Measurements from ENCODE around the gene RING1. TPM values are rescaled to one million over a fixed set of nuclear protein-coding genes. Genes with fewer than 3 reads are reported as not detected.

Gene RING1
- total and polyA plus RNA-seq, 2 experiments from 2014 or later, result 6.4 to 16.0 TPM

DNA sequence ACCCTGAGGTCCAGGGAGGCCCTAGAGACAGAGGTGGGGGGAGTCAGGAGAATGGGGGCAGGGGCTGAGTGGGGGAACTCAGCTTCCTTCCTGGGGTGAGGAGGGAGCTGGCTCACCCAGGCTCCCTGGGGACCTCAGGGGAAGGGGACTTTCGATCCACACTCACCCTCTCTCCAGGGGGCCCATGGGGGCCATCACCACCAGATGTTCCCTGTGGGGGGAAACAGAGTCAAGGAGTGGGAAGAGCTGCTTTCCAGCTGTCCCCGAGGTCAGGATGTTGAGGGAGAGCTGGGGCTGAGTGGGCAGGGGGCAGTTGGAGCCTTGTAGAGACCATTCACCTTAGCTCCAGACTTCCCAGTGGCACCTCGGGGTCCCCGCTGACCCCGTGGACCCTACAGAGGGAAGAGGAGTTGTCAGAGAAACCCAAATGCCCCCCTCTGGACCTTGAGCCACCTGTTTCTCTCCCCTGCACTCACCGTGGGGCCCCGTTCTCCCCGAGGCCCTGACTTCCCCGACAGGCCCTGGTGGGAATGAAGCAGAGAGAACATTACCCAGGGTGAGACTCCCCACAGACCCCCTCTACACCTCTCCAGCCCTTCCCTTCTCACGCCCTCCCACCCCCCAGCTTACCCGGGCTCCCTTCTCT, 34.6 kb upstream of the RING1 start:
- Histone ChIP-seq H3K4me2 (no peak overlapping the region), H3K4me1 (ENCODE audit: insufficient read depth) (no peaks in the 10 kb centered on the region; the same call in 1 of the 2 replicates), H3K27ac (ENCODE audit: low read depth) (no peak overlapping the region), H3K27me3 (ENCODE audit: insufficient read depth) (no peaks in the 10 kb centered on the region), H3K36me3 (ENCODE audit: insufficient read depth) (no peaks in the 10 kb centered on the region), H3K79me2 (replicated peaks; ENCODE audit: insufficient read depth) (no peaks in the 10 kb centered on the region), H2AFZ (no peak overlapping the region), H3F3A (replicated peaks; ENCODE audit: low read depth) (no peaks in the 10 kb centered on the region), H3K4me3 (no peak overlapping the region), H4K20me1 (replicated peaks; ENCODE audit: insufficient read depth) (no peaks in the 10 kb centered on the region), H3K9me2 (ENCODE audit: insufficient read depth) (no peaks in the 10 kb centered on the region)
- H3K36me3 Mint-ChIP-seq (ENCODE audit: low read depth), result no peaks in the 10 kb centered on the region
- H3K27ac Mint-ChIP-seq, result no peak overlapping the region
- peaks cover 13% of the 10 kb centered on the region for H3K27me3 Mint-ChIP-seq (ENCODE audit: insufficient read depth, low read depth, poor library complexity)
- H3K4me1 Mint-ChIP-seq, result peaks cover 6% of the 10 kb centered on the region
- no peak for ATAC-seq
- no peak overlapping the region for H3K4me3 Mint-ChIP-seq
- TF ChIP-seq EZH2phosphoT487 (IDR thresholded peaks at IDR 0.05; ENCODE audit: unreplicated experiment), result no peak
- no peak for TF ChIP-seq JUNB (IDR thresholded peaks at IDR 0.05; ENCODE audit: unreplicated experiment)
- no peak for TF ChIP-seq POLR2AphosphoS5 (IDR thresholded peaks at IDR 0.05; ENCODE audit: low read depth)
- no peak for TF ChIP-seq EZH2 (IDR thresholded peaks at IDR 0.05; ENCODE audit: low read depth, unreplicated experiment)
- TF ChIP-seq ETS1 (IDR thresholded peaks at IDR 0.05), result no peak
- TF ChIP-seq REST (IDR thresholded peaks at IDR 0.05; ENCODE audit: unreplicated experiment), result no peak
- no peak for TF ChIP-seq STAT1 (IDR thresholded peaks at IDR 0.05; ENCODE audit: unreplicated experiment)
- TF ChIP-seq ZNF331 (CRISPR knock-in tag; IDR thresholded peaks at IDR 0.05; ENCODE audit: low read depth), result no peak
- no peak for TF ChIP-seq NANOG (IDR thresholded peaks at IDR 0.05; ENCODE audit: borderline replicate concordance)
- no peak for TF ChIP-seq ZNF114 (CRISPR knock-in tag; IDR thresholded peaks at IDR 0.05)
- no peak for TF ChIP-seq CREB1 (CRISPR knock-in tag; IDR thresholded peaks at IDR 0.05; ENCODE audit: low read depth)
- TF ChIP-seq, protein P1, sequence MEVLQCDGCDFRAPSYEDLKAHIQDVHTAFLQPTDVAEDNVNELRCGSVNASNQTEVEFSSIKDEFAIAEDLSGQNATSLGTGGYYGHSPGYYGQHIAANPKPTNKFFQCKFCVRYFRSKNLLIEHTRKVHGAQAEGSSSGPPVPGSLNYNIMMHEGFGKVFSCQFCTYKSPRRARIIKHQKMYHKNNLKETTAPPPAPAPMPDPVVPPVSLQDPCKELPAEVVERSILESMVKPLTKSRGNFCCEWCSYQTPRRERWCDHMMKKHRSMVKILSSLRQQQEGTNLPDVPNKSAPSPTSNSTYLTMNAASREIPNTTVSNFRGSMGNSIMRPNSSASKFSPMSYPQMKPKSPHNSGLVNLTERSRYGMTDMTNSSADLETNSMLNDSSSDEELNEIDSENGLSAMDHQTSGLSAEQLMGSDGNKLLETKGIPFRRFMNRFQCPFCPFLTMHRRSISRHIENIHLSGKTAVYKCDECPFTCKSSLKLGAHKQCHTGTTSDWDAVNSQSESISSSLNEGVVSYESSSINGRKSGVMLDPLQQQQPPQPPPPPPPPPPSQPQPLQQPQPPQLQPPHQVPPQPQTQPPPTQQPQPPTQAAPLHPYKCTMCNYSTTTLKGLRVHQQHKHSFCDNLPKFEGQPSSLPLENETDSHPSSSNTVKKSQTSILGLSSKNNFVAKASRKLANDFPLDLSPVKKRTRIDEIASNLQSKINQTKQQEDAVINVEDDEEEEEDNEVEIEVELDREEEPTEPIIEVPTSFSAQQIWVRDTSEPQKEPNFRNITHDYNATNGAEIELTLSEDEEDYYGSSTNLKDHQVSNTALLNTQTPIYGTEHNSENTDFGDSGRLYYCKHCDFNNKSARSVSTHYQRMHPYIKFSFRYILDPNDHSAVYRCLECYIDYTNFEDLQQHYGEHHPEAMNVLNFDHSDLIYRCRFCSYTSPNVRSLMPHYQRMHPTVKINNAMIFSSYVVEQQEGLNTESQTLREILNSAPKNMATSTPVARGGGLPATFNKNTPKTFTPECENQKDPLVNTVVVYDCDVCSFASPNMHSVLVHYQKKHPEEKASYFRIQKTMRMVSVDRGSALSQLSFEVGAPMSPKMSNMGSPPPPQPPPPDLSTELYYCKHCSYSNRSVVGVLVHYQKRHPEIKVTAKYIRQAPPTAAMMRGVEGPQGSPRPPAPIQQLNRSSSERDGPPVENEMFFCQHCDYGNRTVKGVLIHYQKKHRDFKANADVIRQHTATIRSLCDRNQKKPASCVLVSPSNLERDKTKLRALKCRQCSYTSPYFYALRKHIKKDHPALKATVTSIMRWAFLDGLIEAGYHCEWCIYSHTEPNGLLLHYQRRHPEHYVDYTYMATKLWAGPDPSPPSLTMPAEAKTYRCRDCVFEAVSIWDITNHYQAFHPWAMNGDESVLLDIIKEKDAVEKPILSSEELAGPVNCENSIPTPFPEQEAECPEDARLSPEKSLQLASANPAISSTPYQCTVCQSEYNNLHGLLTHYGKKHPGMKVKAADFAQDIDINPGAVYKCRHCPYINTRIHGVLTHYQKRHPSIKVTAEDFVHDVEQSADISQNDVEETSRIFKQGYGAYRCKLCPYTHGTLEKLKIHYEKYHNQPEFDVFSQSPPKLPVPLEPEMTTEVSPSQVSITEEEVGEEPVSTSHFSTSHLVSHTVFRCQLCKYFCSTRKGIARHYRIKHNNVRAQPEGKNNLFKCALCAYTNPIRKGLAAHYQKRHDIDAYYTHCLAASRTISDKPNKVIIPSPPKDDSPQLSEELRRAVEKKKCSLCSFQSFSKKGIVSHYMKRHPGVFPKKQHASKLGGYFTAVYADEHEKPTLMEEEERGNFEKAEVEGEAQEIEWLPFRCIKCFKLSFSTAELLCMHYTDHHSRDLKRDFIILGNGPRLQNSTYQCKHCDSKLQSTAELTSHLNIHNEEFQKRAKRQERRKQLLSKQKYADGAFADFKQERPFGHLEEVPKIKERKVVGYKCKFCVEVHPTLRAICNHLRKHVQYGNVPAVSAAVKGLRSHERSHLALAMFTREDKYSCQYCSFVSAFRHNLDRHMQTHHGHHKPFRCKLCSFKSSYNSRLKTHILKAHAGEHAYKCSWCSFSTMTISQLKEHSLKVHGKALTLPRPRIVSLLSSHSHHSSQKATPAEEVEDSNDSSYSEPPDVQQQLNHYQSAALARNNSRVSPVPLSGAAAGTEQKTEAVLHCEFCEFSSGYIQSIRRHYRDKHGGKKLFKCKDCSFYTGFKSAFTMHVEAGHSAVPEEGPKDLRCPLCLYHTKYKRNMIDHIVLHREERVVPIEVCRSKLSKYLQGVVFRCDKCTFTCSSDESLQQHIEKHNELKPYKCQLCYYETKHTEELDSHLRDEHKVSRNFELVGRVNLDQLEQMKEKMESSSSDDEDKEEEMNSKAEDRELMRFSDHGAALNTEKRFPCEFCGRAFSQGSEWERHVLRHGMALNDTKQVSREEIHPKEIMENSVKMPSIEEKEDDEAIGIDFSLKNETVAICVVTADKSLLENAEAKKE (CRISPR knock-in tag; IDR thresholded peaks at IDR 0.05), result no peak
- TF ChIP-seq CTCF (conservative IDR thresholded peaks at IDR 0.05; ENCODE audit: low read depth in 2 of 2), result no peak
- H3K9me3 Mint-ChIP-seq, result no peaks in the 10 kb centered on the region; the same call in 1 of the 3 replicates
- DNase-seq (ENCODE audit: low spot score), result no peak

Measured in GM23338 (cell line).